Upper lobe of right lung (tissue), 1 donor: ENCODE results near the gene LMTK2. TPM values are rescaled to one million over a fixed set of nuclear protein-coding genes. Genes with fewer than 3 reads are reported as not detected.
A peak's percentile ranks its signal among the peaks of the same experiment; 100 is the strongest.

Experiments
- ATAC-seq: fragments of 200-7000 bp; cut with Tn5 transposase; one replicate; pipeline ENCODE4 v1.9.1; 2020; ENCODE audit warnings: mild to moderate bottlenecking, moderate library complexity
- DNase-seq: peaks from one replicate; pipeline ENCODE4 v3.0.0-alpha.2; 2020
- H3K27ac ChIP-seq: fragments of 200-600 bp; one replicate; pipeline ENCODE4 v1.8.0; 2022
- H3K27me3 ChIP-seq: fragments of 200-600 bp; one replicate; pipeline ENCODE4 v1.8.0; 2022; ENCODE audit warnings: mild to moderate bottlenecking
- H3K36me3 ChIP-seq: fragments of 200-600 bp; one replicate; pipeline ENCODE4 v1.8.0; 2022
- H3K4me1 ChIP-seq: fragments of 200-600 bp; one replicate; pipeline ENCODE4 v1.8.0; 2022
- H3K4me3 ChIP-seq: fragments of 200-600 bp; one replicate; pipeline ENCODE4 v1.8.0; 2022; ENCODE audit warnings: mild to moderate bottlenecking
- H3K9me3 ChIP-seq: fragments of 200-600 bp; one replicate; pipeline ENCODE4 v1.8.0; 2022
- CTCF ChIP-seq: fragments of 200-600 bp; IDR thresholded peaks from one replicate; pipeline ENCODE4 v1.8.0; 2022; ENCODE audit warnings: antibody characterized with exemption
- intact Hi-C: fragments of 100-400 bp; cut with DNase I; formaldehyde crosslinking; loops from one replicate; pipeline ENCODE4 v1.11.0; 2022
- total RNA-seq: library from RNA; stranded (reverse); fragmentation: NEBNext Ultra II Directional; extraction: Animal tissue kit (Norgen Biotek cat#: 25700); gene quantifications from one replicate; pipeline ENCODE4 v1.2.1, GENCODE V29; 2021
- donor health status: DM: no; HTN: yes; CAD: no; lungs with severe emphysema.

LMTK2 gene
- total RNA-seq, 1 donor from 2014 or later, result 40.8 TPM

- intact Hi-C loops, result no loop called here
- no peak for DNase-seq
- TF ChIP-seq CTCF, result no peak
Measured at GRCh38 chr7:98079891-98080648, 26.6 kb upstream of the LMTK2 start.

GRCh38 chr7:98081319-98081718 lies 25.3 kb upstream of the LMTK2 start:
- Histone ChIP-seq H3K36me3 (no peaks in the 10 kb centered on the region), H3K27ac (no peak overlapping the region), H3K4me3 (no peak overlapping the region), H3K4me1 (no peaks in the 10 kb centered on the region), H3K27me3 (no peaks in the 10 kb centered on the region), H3K9me3 (no peaks in the 10 kb centered on the region)
- intact Hi-C loops, result no loop called here
- no peak for TF ChIP-seq CTCF
- ATAC-seq, result no peak
- no peak for DNase-seq

More at GRCh38 chr7:98079891-98080648, 26.6 kb upstream of the LMTK2 start:
- no peaks in the 10 kb centered on the region for H3K36me3 ChIP-seq
- H3K27ac ChIP-seq, result no peak overlapping the region
- H3K9me3 ChIP-seq, result no peaks in the 10 kb centered on the region
- no peak for ATAC-seq
- no peaks in the 10 kb centered on the region for H3K27me3 ChIP-seq
- no peak overlapping the region for H3K4me3 ChIP-seq
- no peaks in the 10 kb centered on the region for H3K4me1 ChIP-seq

- no peak for TF ChIP-seq CTCF
- no peaks in the 10 kb centered on the region for H3K9me3 ChIP-seq
- H3K27ac ChIP-seq, result no peak overlapping the region
- intact Hi-C loops, result no loop called here
- DNase-seq (no peak), ATAC-seq (no peak)
- H3K4me3 ChIP-seq, result no peak overlapping the region
- no peaks in the 10 kb centered on the region for H3K4me1 ChIP-seq
- no peaks in the 10 kb centered on the region for H3K27me3 ChIP-seq
- H3K36me3 ChIP-seq, result no peaks in the 10 kb centered on the region
Measured at GRCh38 chr7:98084631-98085030, 22.0 kb upstream of the LMTK2 start.

- ATAC-seq, result no peak
- no peak overlapping the region for H3K27ac ChIP-seq
- intact Hi-C loops, result no loop called here
Measured at GRCh38 chr7:98085674-98086073, 21.0 kb upstream of the LMTK2 start.

GRCh38 chr7:98086281-98086718 lies 20.4 kb upstream of the LMTK2 start:
- no peaks in the 10 kb centered on the region for H3K27me3 ChIP-seq
- H3K9me3 ChIP-seq, result no peaks in the 10 kb centered on the region
- H3K27ac ChIP-seq, result no peak overlapping the region
- DNase-seq, result peak; percentile 40
- H3K4me3 ChIP-seq, result no peak overlapping the region
- no peak for TF ChIP-seq CTCF
- no peak for ATAC-seq
- no peaks in the 10 kb centered on the region for H3K4me1 ChIP-seq
- intact Hi-C loops, result no loop called here
- no peaks in the 10 kb centered on the region for H3K36me3 ChIP-seq

More at GRCh38 chr7:98085674-98086073, 21.0 kb upstream of the LMTK2 start:
- H3K4me1 ChIP-seq, result no peaks in the 10 kb centered on the region
- no peak for TF ChIP-seq CTCF
- no peak overlapping the region for H3K4me3 ChIP-seq
- DNase-seq, result peak; percentile 40
- no peaks in the 10 kb centered on the region for H3K27me3 ChIP-seq
- H3K9me3 ChIP-seq, result no peaks in the 10 kb centered on the region
- H3K36me3 ChIP-seq, result no peaks in the 10 kb centered on the region
